Measurements from ENCODE around the gene OPTC. TPM values are rescaled to one million over a fixed set of nuclear protein-coding genes. Genes with fewer than 3 reads are reported as not detected.

The OPTC gene
- total and polyA plus RNA-seq, 2 donors: 0.09 to 0.39 TPM

- WGBS: 94% methylated on average over 6 of the region's 6 CpGs
- H3K4me3 ChIP-seq (ENCODE audit: low read length in 2 of 2): no peak overlapping the region
- H3K9me3 ChIP-seq (ENCODE audit: control insufficient read depth in 2 of 2, insufficient read depth in 1 of 2, low read length in 1 of 2): peaks cover 0 to 1% of the 10 kb centered on the region in 2 donors
- peaks cover 0 to 7% of the 10 kb centered on the region in 2 donors for H3K27me3 ChIP-seq (ENCODE audit: control insufficient read depth in 2 of 2, insufficient read depth in 1 of 2, low read length in 1 of 2)
- peaks cover 3 to 6% of the 10 kb centered on the region in 2 donors for H3K4me1 ChIP-seq (ENCODE audit: control insufficient read depth in 2 of 2, insufficient read depth in 2 of 2, low read length in 2 of 2)
- no peak overlapping the region for H3K27ac ChIP-seq (ENCODE audit: low read depth in 1 of 2, low read length in 1 of 2)
- no peak for DNase-seq (ENCODE audit: low read depth in 6 of 9, low spot score in 9 of 9)
- no peaks in the 10 kb centered on the region for H3K36me3 ChIP-seq (ENCODE audit: control insufficient read depth in 2 of 2, insufficient read depth in 2 of 2, low read length in 1 of 2)
Measured at GRCh38 chr1:203492748-203493130, 1.2 kb upstream of the OPTC start.

- Histone ChIP-seq H3K27me3 (ENCODE audit: control insufficient read depth in 2 of 2, insufficient read depth in 1 of 2, low read length in 1 of 2) (peaks cover 0 to 7% of the 10 kb centered on the region in 2 donors), H3K4me1 (ENCODE audit: control insufficient read depth in 2 of 2, insufficient read depth in 2 of 2, low read length in 2 of 2) (peaks cover 0 to 2% of the 10 kb centered on the region in 2 donors), H3K9me3 (ENCODE audit: control insufficient read depth in 2 of 2, insufficient read depth in 1 of 2, low read length in 1 of 2) (peaks cover 0 to 1% of the 10 kb centered on the region in 2 donors), H3K4me3 (ENCODE audit: low read length in 2 of 2) (no peak overlapping the region), H3K27ac (ENCODE audit: low read depth in 1 of 2, low read length in 1 of 2) (no peak overlapping the region), H3K36me3 (ENCODE audit: control insufficient read depth in 2 of 2, insufficient read depth in 2 of 2, low read length in 1 of 2) (no peaks in the 10 kb centered on the region)
- WGBS: 91% methylated on average over 7 of the region's 7 CpGs
- no peak for DNase-seq (ENCODE audit: low read depth in 6 of 9, low spot score in 9 of 9)
Measured at GRCh38 chr1:203495845-203496244, 1.9 kb downstream of the OPTC start.

- H3K4me3 ChIP-seq (ENCODE audit: low read length in 2 of 2): no peak overlapping the region
- H3K4me1 ChIP-seq (ENCODE audit: control insufficient read depth in 2 of 2, insufficient read depth in 2 of 2, low read length in 2 of 2): no peaks in the 10 kb centered on the region
- H3K27me3 ChIP-seq (ENCODE audit: control insufficient read depth in 2 of 2, insufficient read depth in 1 of 2, low read length in 1 of 2): peaks cover 0 to 10% of the 10 kb centered on the region in 2 donors
- 97% methylated on average over 5 of the region's 5 CpGs for WGBS
- peaks cover 0 to 1% of the 10 kb centered on the region in 2 donors for H3K9me3 ChIP-seq (ENCODE audit: control insufficient read depth in 2 of 2, insufficient read depth in 1 of 2, low read length in 1 of 2)
- no peaks in the 10 kb centered on the region for H3K36me3 ChIP-seq (ENCODE audit: control insufficient read depth in 2 of 2, insufficient read depth in 2 of 2, low read length in 1 of 2)
- H3K27ac ChIP-seq (ENCODE audit: low read depth in 1 of 2, low read length in 1 of 2): no peak overlapping the region
- no peak for DNase-seq (ENCODE audit: low read depth in 6 of 9, low spot score in 9 of 9)
Measured at GRCh38 chr1:203497269-203497777, 3.4 kb downstream of the OPTC start.

GRCh38 chr1:203499643-203500278 is 5.8 kb downstream of the OPTC start:
- peaks cover 0 to 1% of the 10 kb centered on the region in 2 donors for H3K9me3 ChIP-seq (ENCODE audit: control insufficient read depth in 2 of 2, insufficient read depth in 1 of 2, low read length in 1 of 2)
- no peaks in the 10 kb centered on the region for H3K36me3 ChIP-seq (ENCODE audit: control insufficient read depth in 2 of 2, insufficient read depth in 2 of 2, low read length in 1 of 2)
- H3K4me3 ChIP-seq (ENCODE audit: low read length in 2 of 2): no peak overlapping the region
- 96% methylated on average over 7 of the region's 7 CpGs for WGBS
- H3K4me1 ChIP-seq (ENCODE audit: control insufficient read depth in 2 of 2, insufficient read depth in 2 of 2, low read length in 2 of 2): peaks cover 0 to 3% of the 10 kb centered on the region in 2 donors
- H3K27me3 ChIP-seq (ENCODE audit: control insufficient read depth in 2 of 2, insufficient read depth in 1 of 2, low read length in 1 of 2): peaks cover 4 to 18% of the 10 kb centered on the region in 2 donors
- no peak for DNase-seq (ENCODE audit: low read depth in 6 of 9, low spot score in 9 of 9)
- H3K27ac ChIP-seq (ENCODE audit: low read depth in 1 of 2, low read length in 1 of 2): no peak overlapping the region

- Histone ChIP-seq H3K4me3 (ENCODE audit: low read length in 2 of 2) (no peak overlapping the region), H3K36me3 (ENCODE audit: control insufficient read depth in 2 of 2, insufficient read depth in 2 of 2, low read length in 1 of 2) (no peaks in the 10 kb centered on the region), H3K27ac (ENCODE audit: low read depth in 1 of 2, low read length in 1 of 2) (no peak overlapping the region), H3K4me1 (ENCODE audit: control insufficient read depth in 2 of 2, insufficient read depth in 2 of 2, low read length in 2 of 2) (peaks cover 0 to 3% of the 10 kb centered on the region in 2 donors), H3K9me3 (ENCODE audit: control insufficient read depth in 2 of 2, insufficient read depth in 1 of 2, low read length in 1 of 2) (peaks cover 0 to 1% of the 10 kb centered on the region in 2 donors), H3K27me3 (ENCODE audit: control insufficient read depth in 2 of 2, insufficient read depth in 1 of 2, low read length in 1 of 2) (peaks cover 4 to 18% of the 10 kb centered on the region in 2 donors)
- WGBS: 100% methylated on average over 1 of the region's 1 CpG
- DNase-seq (ENCODE audit: low read depth in 6 of 9, low spot score in 9 of 9): no peak
Measured at GRCh38 chr1:203500279-203500678, 6.3 kb downstream of the OPTC start.

- no peaks in the 10 kb centered on the region for H3K36me3 ChIP-seq (ENCODE audit: control insufficient read depth in 2 of 2, insufficient read depth in 2 of 2, low read length in 1 of 2)
- peaks cover 0 to 13% of the 10 kb centered on the region in 2 donors for H3K4me1 ChIP-seq (ENCODE audit: control insufficient read depth in 2 of 2, insufficient read depth in 2 of 2, low read length in 2 of 2)
- H3K27me3 ChIP-seq (ENCODE audit: control insufficient read depth in 2 of 2, insufficient read depth in 1 of 2, low read length in 1 of 2): peaks cover 4 to 18% of the 10 kb centered on the region in 2 donors
- no peaks in the 10 kb centered on the region for H3K9me3 ChIP-seq (ENCODE audit: control insufficient read depth in 2 of 2, insufficient read depth in 1 of 2, low read length in 1 of 2)
- DNase-seq (ENCODE audit: low read depth in 6 of 9, low spot score in 9 of 9): no peak
- H3K4me3 ChIP-seq (ENCODE audit: low read length in 2 of 2): no peak overlapping the region
- WGBS: 95% methylated on average over 3 of the region's 3 CpGs
- H3K27ac ChIP-seq (ENCODE audit: low read depth in 1 of 2, low read length in 1 of 2): no peak overlapping the region
Measured at GRCh38 chr1:203503836-203504235, 9.9 kb downstream of the OPTC start.

GRCh38 chr1:203504400-203505250 is 10.7 kb downstream of the OPTC start:
- Histone ChIP-seq H3K27ac (ENCODE audit: low read depth in 1 of 2, low read length in 1 of 2) (no peak overlapping the region), H3K9me3 (ENCODE audit: control insufficient read depth in 2 of 2, insufficient read depth in 1 of 2, low read length in 1 of 2) (no peaks in the 10 kb centered on the region), H3K4me3 (ENCODE audit: low read length in 2 of 2) (no peak overlapping the region), H3K36me3 (ENCODE audit: control insufficient read depth in 2 of 2, insufficient read depth in 2 of 2, low read length in 1 of 2) (no peaks in the 10 kb centered on the region), H3K4me1 (ENCODE audit: control insufficient read depth in 2 of 2, insufficient read depth in 2 of 2, low read length in 2 of 2) (peaks cover 0 to 14% of the 10 kb centered on the region in 2 donors), H3K27me3 (ENCODE audit: control insufficient read depth in 2 of 2, insufficient read depth in 1 of 2, low read length in 1 of 2) (peaks cover 4 to 18% of the 10 kb centered on the region in 2 donors)
- DNase-seq (ENCODE audit: low read depth in 6 of 9, low spot score in 9 of 9): peak; percentile 26 to 79 (median 66)
- 46% methylated on average over 12 of the region's 12 CpGs for WGBS

- Histone ChIP-seq H3K4me3 (ENCODE audit: low read length in 2 of 2) (no peak overlapping the region), H3K27me3 (ENCODE audit: control insufficient read depth in 2 of 2, insufficient read depth in 1 of 2, low read length in 1 of 2) (peaks cover 4 to 18% of the 10 kb centered on the region in 2 donors), H3K27ac (ENCODE audit: low read depth in 1 of 2, low read length in 1 of 2) (no peak overlapping the region), H3K36me3 (ENCODE audit: control insufficient read depth in 2 of 2, insufficient read depth in 2 of 2, low read length in 1 of 2) (no peaks in the 10 kb centered on the region), H3K4me1 (ENCODE audit: control insufficient read depth in 2 of 2, insufficient read depth in 2 of 2, low read length in 2 of 2) (peaks cover 5 to 23% of the 10 kb centered on the region in 2 donors), H3K9me3 (ENCODE audit: control insufficient read depth in 2 of 2, insufficient read depth in 1 of 2, low read length in 1 of 2) (no peaks in the 10 kb centered on the region)
- WGBS: 96% methylated on average over 8 of the region's 8 CpGs
- DNase-seq (ENCODE audit: low read depth in 6 of 9, low spot score in 9 of 9): no peak
Measured at GRCh38 chr1:203505526-203506204, 11.7 kb downstream of the OPTC start.

All from thymus (tissue), 11 donors.